SK-N-SH treated with all-trans-retinoic acid at 6 μM for 48 hours (cell line): ENCODE measurements around the gene KCNT2.
"Not testable (repeated sequence)": the region's sequence is repeated elsewhere in the genome, so short reads cannot be mapped to it uniquely, and the experiment has no call there.

Experiments
- ARNTL ChIP-seq: fragments of 450-650 bp; formaldehyde crosslinking; IDR thresholded peaks from 2 replicates; pipeline ENCODE4 v1.5.0; 2020; ENCODE audit warnings: low read depth, mild to moderate bottlenecking, moderate library complexity, borderline replicate concordance
- BACH2 ChIP-seq: fragments of 250-450 bp; sonication (Bioruptor Pico); IDR thresholded peaks from 2 replicates; pipeline ENCODE4 v1.9.0; 2021; ENCODE audit warnings: mild to moderate bottlenecking, borderline replicate concordance
- CREB5 ChIP-seq: fragments of 250-450 bp; sonication (Bioruptor Pico); IDR thresholded peaks from 2 replicates; pipeline ENCODE4 v1.5.1; 2020; ENCODE audit warnings: low read depth, mild to moderate bottlenecking, moderate library complexity
- CSDC2 ChIP-seq: fragments of 250-450 bp; sonication (Bioruptor Pico); IDR thresholded peaks from 2 replicates; pipeline ENCODE4 v1.5.0; 2020; ENCODE audit warnings: mild to moderate bottlenecking, moderate library complexity
- CSRNP3 ChIP-seq: fragments of 250-450 bp; sonication (Bioruptor Pico); IDR thresholded peaks from 2 replicates; pipeline ENCODE4 v1.5.1; 2021; ENCODE audit warnings: mild to moderate bottlenecking, moderate library complexity
- GLIS3 ChIP-seq: fragments of 250-450 bp; sonication (Bioruptor Pico); IDR thresholded peaks from 2 replicates; pipeline ENCODE4 v1.5.0; 2020; ENCODE audit warnings: mild to moderate bottlenecking, moderate library complexity
- OSR1 ChIP-seq: fragments of 250-450 bp; sonication (Bioruptor Pico); IDR thresholded peaks from 2 replicates; pipeline ENCODE4 v1.8.0; 2022; ENCODE audit warnings: moderate library complexity, mild to moderate bottlenecking, inconsistent platforms
- POU6F1 ChIP-seq: fragments of 250-450 bp; sonication (Bioruptor Pico); IDR thresholded peaks from 2 replicates; pipeline ENCODE4 v1.8.0; 2021; ENCODE audit warnings: low read depth, mild to moderate bottlenecking, moderate library complexity, borderline replicate concordance
- RARB ChIP-seq: fragments of 250-450 bp; sonication (Bioruptor Pico); IDR thresholded peaks from 2 replicates; pipeline ENCODE4 v1.8.0; 2021; ENCODE audit warnings: mild to moderate bottlenecking, moderate library complexity
- TOX ChIP-seq: fragments of 250-450 bp; sonication (Bioruptor Pico); IDR thresholded peaks from 2 replicates; pipeline ENCODE4 v1.8.0; 2021; ENCODE audit warnings: mild to moderate bottlenecking, moderate library complexity, borderline replicate concordance
- ZC3H10 ChIP-seq: fragments of 250-450 bp; sonication (Bioruptor Pico); IDR thresholded peaks from 2 replicates; pipeline ENCODE4 v1.5.1; 2021; ENCODE audit warnings: mild to moderate bottlenecking, moderate library complexity
- ZFP30 ChIP-seq: fragments of 450-650 bp; formaldehyde crosslinking; IDR thresholded peaks from 2 replicates; pipeline ENCODE4 v1.5.0; 2022; ENCODE audit warnings: mild to moderate bottlenecking, moderate library complexity
- ZNF8 ChIP-seq: fragments of 450-650 bp; formaldehyde crosslinking; IDR thresholded peaks from 2 replicates; pipeline ENCODE4 v1.5.0; 2020; ENCODE audit warnings: mild to moderate bottlenecking, moderate library complexity

GRCh38 chr1:196504224-196504623 lies 104.0 kb downstream of the KCNT2 start:
- TF ChIP-seq ZFP30 (CRISPR knock-in tag); ZC3H10 (CRISPR knock-in tag); OSR1 (CRISPR knock-in tag); BACH2; CREB5 (CRISPR knock-in tag); CSDC2 (CRISPR knock-in tag); ZNF8 (CRISPR knock-in tag); TOX (CRISPR knock-in tag); ARNTL (CRISPR knock-in tag); POU6F1; GLIS3 (CRISPR knock-in tag); CSRNP3 (CRISPR knock-in tag); RARB (CRISPR knock-in tag): not testable (repeated sequence)
